ENCODE measurements around the gene MAD1L1.

MAD1L1 gene

GRCh38 chr7:1779445-1779844 is 453.3 kb downstream of the MAD1L1 start:
- no peak for TF ChIP-seq CTCF (conservative IDR thresholded peaks at IDR 0.05; ENCODE audit: low read depth, low read length)
- Histone ChIP-seq H3K79me2 (ENCODE audit: insufficient read depth, low read depth) (no peaks in the 10 kb centered on the region), H3K27me3 (ENCODE audit: insufficient read depth, low read depth) (no peaks in the 10 kb centered on the region), H3K4me1 (ENCODE audit: low read depth, poor library complexity, severe bottlenecking) (no peaks in the 10 kb centered on the region), H3K27ac (no peak overlapping the region), H2AFZ (ENCODE audit: low read depth) (no peak overlapping the region), H4K20me1 (ENCODE audit: insufficient read depth) (no peaks in the 10 kb centered on the region), H3K4me3 (IDR thresholded peaks at IDR 0.05; ENCODE audit: insufficient read depth, low read depth, low read length) (no peak overlapping the region), H3K4me2 (no peak overlapping the region), H3K9ac (no peak overlapping the region), H3K36me3 (ENCODE audit: insufficient read depth) (no peaks in the 10 kb centered on the region)

- H3K4me3 ChIP-seq (IDR thresholded peaks at IDR 0.05; ENCODE audit: insufficient read depth, low read depth, low read length) = no peak overlapping the region
- no peaks in the 10 kb centered on the region for H3K27me3 ChIP-seq (ENCODE audit: insufficient read depth, low read depth)
- no peaks in the 10 kb centered on the region for H3K36me3 ChIP-seq (ENCODE audit: insufficient read depth)
- H2AFZ ChIP-seq (ENCODE audit: low read depth) = no peak overlapping the region
- H3K27ac ChIP-seq = no peak overlapping the region
- no peak overlapping the region for H3K9ac ChIP-seq
- TF ChIP-seq CTCF (conservative IDR thresholded peaks at IDR 0.05; ENCODE audit: low read depth, low read length) = no peak
- H4K20me1 ChIP-seq (ENCODE audit: insufficient read depth) = no peaks in the 10 kb centered on the region
- H3K4me2 ChIP-seq = no peak overlapping the region
- H3K4me1 ChIP-seq (ENCODE audit: low read depth, poor library complexity, severe bottlenecking) = no peaks in the 10 kb centered on the region
- H3K79me2 ChIP-seq (ENCODE audit: insufficient read depth, low read depth) = no peaks in the 10 kb centered on the region
Measured at GRCh38 chr7:1777122-1777521, 455.6 kb downstream of the MAD1L1 start.

GRCh38 chr7:1775389-1775788 is 457.4 kb downstream of the MAD1L1 start:
- Histone ChIP-seq H3K36me3 (ENCODE audit: insufficient read depth) (no peaks in the 10 kb centered on the region), H3K4me2 (no peak overlapping the region), H3K27me3 (ENCODE audit: insufficient read depth, low read depth) (no peaks in the 10 kb centered on the region; the same call in 1 of the 2 replicates), H3K79me2 (ENCODE audit: insufficient read depth, low read depth) (no peaks in the 10 kb centered on the region), H2AFZ (ENCODE audit: low read depth) (no peak overlapping the region), H4K20me1 (ENCODE audit: insufficient read depth) (no peaks in the 10 kb centered on the region), H3K4me3 (IDR thresholded peaks at IDR 0.05; ENCODE audit: insufficient read depth, low read depth, low read length) (no peak overlapping the region), H3K4me1 (ENCODE audit: low read depth, poor library complexity, severe bottlenecking) (no peaks in the 10 kb centered on the region), H3K9ac (no peak overlapping the region), H3K27ac (no peak overlapping the region)
- TF ChIP-seq CTCF (conservative IDR thresholded peaks at IDR 0.05; ENCODE audit: low read depth, low read length) = no peak

GRCh38 chr7:1770331-1770730 is 462.4 kb downstream of the MAD1L1 start:
- H4K20me1 ChIP-seq (ENCODE audit: insufficient read depth) = no peaks in the 10 kb centered on the region
- no peak for TF ChIP-seq CTCF (conservative IDR thresholded peaks at IDR 0.05; ENCODE audit: low read depth, low read length)
- H3K4me2 ChIP-seq = no peak overlapping the region

More at GRCh38 chr7:1770331-1770730, 462.4 kb downstream of the MAD1L1 start:
- Histone ChIP-seq H3K36me3 (ENCODE audit: insufficient read depth) (no peaks in the 10 kb centered on the region), H3K9ac (no peak overlapping the region), H3K4me3 (IDR thresholded peaks at IDR 0.05; ENCODE audit: insufficient read depth, low read depth, low read length) (no peak overlapping the region), H3K4me1 (ENCODE audit: low read depth, poor library complexity, severe bottlenecking) (no peaks in the 10 kb centered on the region), H3K79me2 (ENCODE audit: insufficient read depth, low read depth) (no peaks in the 10 kb centered on the region), H3K27ac (no peak overlapping the region), H2AFZ (ENCODE audit: low read depth) (no peak overlapping the region), H3K27me3 (ENCODE audit: insufficient read depth, low read depth) (peaks cover 16% of the 10 kb centered on the region; the same call in 1 of the 2 replicates)
